Kidney (tissue), 22 donors: ENCODE data around the gene B4GALNT3. TPM values are rescaled to one million over a fixed set of nuclear protein-coding genes. Genes with fewer than 3 reads are reported as not detected.
A peak's percentile ranks its signal among the peaks of the same experiment; 100 is the strongest.

ENCODE experiments used
- DNase-seq, 5 donors: peaks; one replicate each; pipeline ENCODE4 v3.0.0-alpha.2; 2013 to 2020
- FAIRE-seq: peaks from 2 replicates; lab custom pipeline; 2012; peaks lifted over from hg19 to GRCh38; lab: Jason Lieb, UNC
- H3K27ac ChIP-seq, 2 donors: one replicate each; pipeline ENCODE4 v1.7.0; 2013; ENCODE audit warnings: low read depth in 2 of 2, low read length in 2 of 2, inconsistent platforms in 1 of 2
- H3K27me3 ChIP-seq: one replicate; pipeline ENCODE4 v1.7.1; 2013; ENCODE audit warnings: low read length, inconsistent platforms; ENCODE audit not compliant: control insufficient read depth, insufficient read depth
- H3K36me3 ChIP-seq, 3 donors: one replicate each; pipeline versions ENCODE4 v1.7.0 to v1.7.1; 2013; ENCODE audit warnings: low read length in 3 of 3, control low read depth in 1 of 3, inconsistent platforms in 1 of 3; ENCODE audit not compliant: insufficient read depth in 3 of 3, control insufficient read depth in 2 of 3
- H3K4me1 ChIP-seq, 3 donors: one replicate each; pipeline versions ENCODE4 v1.7.0 to v1.7.1; 2013; ENCODE audit warnings: low read length in 3 of 3, inconsistent platforms in 1 of 3, low read depth in 1 of 3; ENCODE audit not compliant: control insufficient read depth in 2 of 3, insufficient read depth in 2 of 3
- H3K4me3 ChIP-seq, 3 donors: one replicate each; pipeline versions ENCODE4 v1.7.0 to v1.8.1; 2013; ENCODE audit warnings: low read length in 3 of 3, control low read depth in 1 of 3, inconsistent platforms in 1 of 3
- H3K9ac ChIP-seq, 3 donors: one replicate each; pipeline versions ENCODE4 v1.7.0 to v1.7.1; 2013; ENCODE audit warnings: low read length in 3 of 3, control low read depth in 1 of 3, inconsistent platforms in 1 of 3
- H3K9me3 ChIP-seq, 3 donors: one replicate each; pipeline versions ENCODE4 v1.7.0 to v1.7.1; 2013; ENCODE audit warnings: low read length in 3 of 3, control low read depth in 1 of 3, inconsistent platforms in 1 of 3; ENCODE audit not compliant: control insufficient read depth in 2 of 3, insufficient read depth in 1 of 3
- CTCF ChIP-seq: IDR thresholded peaks from 3 replicates; pipeline ENCODE4 v1.5.1; 2012; ENCODE audit warnings: mild to moderate bottlenecking, moderate library complexity, borderline replicate concordance; ENCODE audit not compliant: insufficient read depth; ENCODE audit errors: extremely low read depth
- intact Hi-C: fragments of 100-400 bp; cut with DNase I; formaldehyde crosslinking; loops from one replicate; pipeline ENCODE4 v1.11.1; 2022
- long read RNA-seq, 10 donors: library from polyadenylated mRNA in 1 of 10; unstranded in 1 of 10; transcript quantifications; one replicate each; pipeline ENCODE4 v2.0.0 and lab custom pipeline, GENCODE V29; 2021 to 2026
- polyA plus RNA-seq: library from polyadenylated mRNA; stranded (reverse); fragments of 350-450 nt; fragmentation: Illumina TruSeq; extraction: RNeasy Lipid Tissue Mini Kit (QIAGEN cat#74804); gene quantifications from one replicate; pipeline ENCODE4 v1.2.3, GENCODE V29; 2014; ENCODE audit warnings: low read depth, low replicate concordance; ENCODE audit not compliant: insufficient read depth
- total RNA-seq: library from RNA; stranded (reverse); fragmentation: NEBNext Ultra II Directional; extraction: Animal tissue kit (Norgen Biotek cat#: 25700); gene quantifications from one replicate; pipeline ENCODE4 v1.2.1, GENCODE V29; 2021
- donor health status: control.
- donor health status: control.
- donor health status: control.
- donor health status: control.
- donor health status: control.
- donor health status: DM: yes; HTN: yes; CAD: no.
- donor health status: Normal renal cell carcinoma (clear cell type).

Gene B4GALNT3
- 12.5 TPM for total RNA-seq
- polyA plus RNA-seq = 11.3 TPM
- long read RNA-seq, donor 1 = 0 reads
- long read RNA-seq, donor 2 = 0 reads
- long read RNA-seq, donor 3 = 0 reads
- long read RNA-seq, donor 4 = 0 reads
- long read RNA-seq, donor 5 = 0 reads
- long read RNA-seq, donor 6 = 0 reads
- long read RNA-seq, donor 7, full-length matches to known transcripts = 2 of 16 reads
- long read RNA-seq, donor 7, partial matches to known transcripts = 3 of 16 reads
- long read RNA-seq, donor 7, other reads (novel, unspliced or antisense) = 11 of 16 reads
- long read RNA-seq, donor 8 = 0 reads
- long read RNA-seq, donor 9 = 0 reads
- long read RNA-seq, donor 10 = 0 reads

- H3K27ac ChIP-seq = peak within 1 kb of the TSS; percentile 13 to 25
- no peaks in the 10 kb centered on the region for H3K27me3 ChIP-seq
- H3K4me3 ChIP-seq = peak within 1 kb of the TSS; percentile 50 to 61 (median 54)
- H3K9me3 ChIP-seq = no peaks in the 10 kb centered on the region
- TF ChIP-seq CTCF = no peak
- intact Hi-C loops = no loop called here
- FAIRE-seq (no peak), DNase-seq (peak; percentile 75 to 92 (median 85))
- H3K36me3 ChIP-seq = no peaks in the 10 kb centered on the region
- peak within 1 kb of the TSS; percentile 27 to 57 (median 56) for H3K9ac ChIP-seq
- H3K4me1 ChIP-seq = peaks cover 0 to 6% (median 5%) of the 10 kb centered on the region in 3 donors
Measured at GRCh38 chr12:459430-460258, at the start of gene B4GALNT3. Gene B4GALNT3, plus strand, starts transcription at chr12:459939. Its CDS starts 438 bp downstream, at chr12:460377.

- TF ChIP-seq CTCF = no peak
- H3K4me3 ChIP-seq = no peak overlapping the region
- no peaks in the 10 kb centered on the region for H3K4me1 ChIP-seq
- FAIRE-seq (no peak), DNase-seq (no peak)
- no peaks in the 10 kb centered on the region for H3K27me3 ChIP-seq
- H3K9me3 ChIP-seq = no peaks in the 10 kb centered on the region
- no peak overlapping the region for H3K27ac ChIP-seq
- no peak overlapping the region for H3K9ac ChIP-seq
- H3K36me3 ChIP-seq = peaks cover 0 to 4% (median 3%) of the 10 kb centered on the region in 3 donors
- intact Hi-C loops = no loop called here
Measured at GRCh38 chr12:414859-415258, 44.9 kb upstream of the B4GALNT3 start.

GRCh38 chr12:418432-418831 lies 41.3 kb upstream of the B4GALNT3 start:
- DNase-seq = no peak
- Histone ChIP-seq H3K4me1 (no peaks in the 10 kb centered on the region), H3K27ac (no peak overlapping the region), H3K9ac (no peak overlapping the region), H3K27me3 (no peaks in the 10 kb centered on the region), H3K4me3 (no peak overlapping the region), H3K36me3 (peaks cover 0 to 4% (median 3%) of the 10 kb centered on the region in 3 donors), H3K9me3 (no peaks in the 10 kb centered on the region)
- intact Hi-C loops = no loop called here
- TF ChIP-seq CTCF = no peak
- FAIRE-seq = no peak
